ENCODE results near the gene GNPDA2.
"Not testable (repeated sequence)": the region's sequence is repeated elsewhere in the genome, so short reads cannot be mapped to it uniquely, and the experiment has no call there.

GRCh38 chr4:44728694-44729093, 2.3 kb upstream of the GNPDA2 start:
- TF ChIP-seq ZNF274 (IDR thresholded peaks at IDR 0.05; ENCODE audit: low read depth, low read length); SUZ12 (IDR thresholded peaks at IDR 0.05; ENCODE audit: extremely low read depth, insufficient read depth, insufficient read length): not testable (repeated sequence)

Measured in NT2/D1 (cell line).